Brain microvascular endothelial cell (primary cell): Measurements from ENCODE around the gene MYH10.

Experiments used
- DNase-seq: peaks from one replicate; pipeline ENCODE4 v3.0.0-alpha.2; 2020
- H3K27ac ChIP-seq: fragments of 250-450 bp; sonication (Bioruptor Pico); 2 replicates; pipeline ENCODE4 v1.5.1; 2020; ENCODE audit warnings: mild to moderate bottlenecking, moderate library complexity
- H3K27me3 ChIP-seq: fragments of 250-450 bp; sonication (Bioruptor Pico); replicated peaks from 2 replicates; pipeline ENCODE4 v1.5.1; 2020; ENCODE audit warnings: mild to moderate bottlenecking
- H3K36me3 ChIP-seq: fragments of 250-450 bp; sonication (Bioruptor Pico); replicated peaks from 2 replicates; pipeline ENCODE4 v1.5.1; 2020; ENCODE audit warnings: mild to moderate bottlenecking
- H3K4me3 ChIP-seq: 2 replicates; pipeline ENCODE4 v1.5.1; 2011; ENCODE audit warnings: low read depth, mild to moderate bottlenecking, control low read depth, low read length, moderate library complexity
- CTCF ChIP-seq: IDR thresholded peaks from 2 replicates; pipeline ENCODE4 v1.5.1; 2011; ENCODE audit warnings: low read depth, mild to moderate bottlenecking, moderate library complexity, low read length, control low read depth, inconsistent platforms; ENCODE audit errors: missing control alignments
- in situ Hi-C: cut with HindIII; loops from 2 replicates; pipeline ENCODE4 v1.10.0; 2017; ENCODE audit warnings: low sequenced_read_pairs, low pct_ligation_motif_present

MYH10 gene

GRCh38 chr17:8622191-8622590 is 8.3 kb downstream of the MYH10 start:
- Histone ChIP-seq H3K27ac (peak overlapping the region; percentile 32), H3K27me3 (no peaks in the 10 kb centered on the region), H3K36me3 (peaks cover 6% of the 10 kb centered on the region), H3K4me3 (no peak overlapping the region)
- no peak for DNase-seq
- in situ Hi-C loops: no loop called here
- no peak for TF ChIP-seq CTCF

- peaks cover 6% of the 10 kb centered on the region for H3K36me3 ChIP-seq
- H3K4me3 ChIP-seq: no peak overlapping the region
- peak overlapping the region; percentile 32 for H3K27ac ChIP-seq
- DNase-seq: peak; percentile 68
- in situ Hi-C loops: no loop called here
- TF ChIP-seq CTCF: no peak
- no peaks in the 10 kb centered on the region for H3K27me3 ChIP-seq
These were observed 8.9 kb downstream of the MYH10 start for GRCh38 chr17:8621585-8621984.

DNA sequence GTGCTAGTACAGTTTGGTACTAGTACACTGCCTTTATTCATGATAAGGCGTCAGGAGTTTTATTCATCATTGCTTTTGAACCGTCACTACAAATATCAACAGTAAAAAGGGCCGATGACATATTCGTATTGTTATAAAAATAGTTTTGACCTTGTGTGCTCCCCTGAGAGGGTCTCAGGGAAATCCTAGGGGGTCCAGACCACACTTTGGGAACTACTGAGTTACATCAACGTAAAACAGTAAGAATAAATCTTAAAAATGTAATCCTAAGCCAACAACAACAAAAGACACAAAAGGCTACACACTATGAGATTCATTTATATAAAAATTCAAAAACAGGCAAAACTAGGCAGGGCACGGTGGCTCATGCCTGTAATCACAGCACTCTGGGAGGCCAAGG is 11.2 kb downstream of the MYH10 start:
- Histone ChIP-seq H3K27me3 (no peaks in the 10 kb centered on the region), H3K27ac (peak overlapping the region; percentile 20), H3K36me3 (peaks cover 6% of the 10 kb centered on the region), H3K4me3 (no peak overlapping the region)
- in situ Hi-C loops: no loop called here
- DNase-seq: no peak
- no peak for TF ChIP-seq CTCF

DNA sequence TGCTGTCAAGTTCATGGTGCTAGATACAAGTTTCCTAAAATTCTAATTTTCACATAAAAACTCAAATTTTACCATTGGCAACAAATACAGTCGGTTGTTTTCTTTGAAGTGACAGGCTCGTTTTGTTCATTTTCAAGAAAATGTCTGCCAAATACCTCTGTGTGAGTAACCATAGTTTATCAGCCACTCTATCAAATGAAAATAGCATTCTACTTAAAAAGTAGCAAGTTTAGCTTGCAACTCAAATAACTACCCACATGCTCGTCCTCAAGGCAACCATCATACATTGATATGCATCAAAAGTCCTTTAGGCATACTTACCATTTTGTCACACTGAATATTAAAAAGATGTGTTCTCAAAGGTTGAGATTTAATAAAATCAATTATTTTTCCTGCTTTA is 11.7 kb downstream of the MYH10 start:
- H3K27ac ChIP-seq: peak overlapping the region; percentile 20
- H3K27me3 ChIP-seq: no peaks in the 10 kb centered on the region
- no peak overlapping the region for H3K4me3 ChIP-seq
- DNase-seq: no peak
- no peak for TF ChIP-seq CTCF
- peaks cover 6% of the 10 kb centered on the region for H3K36me3 ChIP-seq
- in situ Hi-C loops: no loop called here

- Histone ChIP-seq H3K27ac (no peak overlapping the region), H3K36me3 (no peaks in the 10 kb centered on the region), H3K27me3 (no peaks in the 10 kb centered on the region), H3K4me3 (no peak overlapping the region)
- in situ Hi-C loops: no loop called here
- no peak for DNase-seq
- no peak for TF ChIP-seq CTCF
These were observed 15.5 kb downstream of the MYH10 start for GRCh38 chr17:8614988-8615387.

DNA sequence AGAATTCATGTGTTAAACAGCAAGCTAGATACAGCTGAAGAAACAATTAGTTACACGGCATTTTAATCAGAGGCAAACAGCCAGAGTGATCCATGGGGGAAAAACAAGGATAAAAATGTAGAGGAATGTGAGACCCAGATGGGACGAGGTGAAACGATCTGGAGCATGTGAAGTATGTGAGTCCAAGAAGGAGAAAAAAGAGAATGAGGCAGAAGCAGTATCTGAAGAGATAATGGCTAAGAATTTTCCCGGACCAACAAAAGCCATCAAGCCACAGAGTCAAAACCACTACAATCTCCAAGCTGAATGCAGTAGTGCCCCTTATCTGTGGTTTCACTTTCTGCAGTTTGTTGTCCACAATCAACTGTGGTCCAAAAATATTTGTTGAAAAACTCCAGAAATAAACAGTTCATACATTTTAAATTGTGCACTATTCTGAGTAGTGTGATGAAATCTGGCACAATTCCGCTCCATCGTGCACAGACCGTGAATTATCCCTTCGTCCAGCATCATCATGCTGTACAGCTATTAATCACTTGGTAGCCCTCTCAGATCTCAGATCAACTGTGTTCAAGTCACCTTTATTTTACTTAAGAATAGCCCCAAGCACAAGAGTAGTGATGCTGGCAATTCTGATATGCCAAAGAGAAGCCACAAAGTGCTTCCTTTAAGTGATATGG is 18.8 kb downstream of the MYH10 start:
- Histone ChIP-seq H3K27ac (peak overlapping the region; percentile 77), H3K27me3 (no peaks in the 10 kb centered on the region), H3K4me3 (no peak overlapping the region), H3K36me3 (no peaks in the 10 kb centered on the region)
- TF ChIP-seq CTCF: no peak
- peak; percentile 70 for DNase-seq
- in situ Hi-C loops: no loop called here
